Prostate gland (tissue), 2 donors: ENCODE measurements around the gene TNFRSF14. TPM values are rescaled to one million over a fixed set of nuclear protein-coding genes. Genes with fewer than 3 reads are reported as not detected.
A peak's percentile ranks its signal among the peaks of the same experiment; 100 is the strongest.

ENCODE experiments used
- DNase-seq: peaks from one replicate; pipeline ENCODE4 v3.0.0-alpha.2; 2019; ENCODE audit warnings: low spot score
- H3K27ac ChIP-seq, 2 donors: fragments of 200-600 bp; sonication (generic); 2 replicates each; pipeline ENCODE4 v1.5.1; 2017 to 2019
- H3K27me3 ChIP-seq: fragments of 200-600 bp; sonication (generic); replicated peaks from 2 replicates; pipeline ENCODE4 v1.5.1; 2019; ENCODE audit not compliant: insufficient read depth
- H3K36me3 ChIP-seq, 2 donors: fragments of 200-600 bp; sonication (generic); 1 replicate in 1 of 2; 2 replicates in 1 of 2; pipeline versions ENCODE4 v1.5.1 to v1.8.1; 2017 to 2019
- H3K4me1 ChIP-seq: fragments of 200-600 bp; sonication (generic); replicated peaks from 2 replicates; pipeline ENCODE4 v1.5.1; 2019
- H3K4me3 ChIP-seq, 2 donors: fragments of 200-600 bp; sonication (generic); 2 replicates each; pipeline ENCODE4 v1.5.1; 2017 to 2019
- H3K9me3 ChIP-seq: fragments of 200-600 bp; sonication (generic); 2 replicates; pipeline ENCODE4 v1.5.1; 2017
- POLR2A ChIP-seq: fragments of 450-650 bp; IDR thresholded peaks from one replicate; pipeline ENCODE4 v1.6.1; 2016; ENCODE audit warnings: antibody characterized with exemption, mild to moderate bottlenecking
- POLR2AphosphoS5 ChIP-seq: sonication (generic); formaldehyde crosslinking; IDR thresholded peaks from one replicate; pipeline ENCODE4 v1.6.1; 2017; ENCODE audit warnings: antibody characterized with exemption
- WGBS: methylation state at CpG from one replicate; pipeline ENCODE4 v1.1.5; 2018; 5-methylcytosine and 5-hydroxymethylcytosine counted together
- intact Hi-C: fragments of 100-400 bp; cut with DNase I; formaldehyde crosslinking; loops from one replicate; pipeline ENCODE4 v1.14.2; 2022
- total RNA-seq, 2 donors: library from RNA; depleted of rRNA; stranded (reverse); fragments of >200 nt; gene quantifications; one replicate each; pipeline ENCODE4 v1.1.0, GENCODE V29; 2016
- TF ChIP-seq, protein P1 (sequence below), 4 experiments: fragments of 200-600 bp in 2 of 4; fragments of 450-650 bp in 2 of 4; sonication (generic) in 2 of 4; IDR thresholded peaks; 1 replicate in 3 of 4; 2 replicates in 1 of 4; pipeline ENCODE4 v1.5.1; 2016 to 2019; ENCODE audit warnings: antibody characterized with exemption in 4 of 4, mild to moderate bottlenecking in 2 of 4, moderate library complexity in 2 of 4

The TNFRSF14 gene
- total RNA-seq, 2 donors from 2014 or later: 83.3 to 105 TPM

DNA sequence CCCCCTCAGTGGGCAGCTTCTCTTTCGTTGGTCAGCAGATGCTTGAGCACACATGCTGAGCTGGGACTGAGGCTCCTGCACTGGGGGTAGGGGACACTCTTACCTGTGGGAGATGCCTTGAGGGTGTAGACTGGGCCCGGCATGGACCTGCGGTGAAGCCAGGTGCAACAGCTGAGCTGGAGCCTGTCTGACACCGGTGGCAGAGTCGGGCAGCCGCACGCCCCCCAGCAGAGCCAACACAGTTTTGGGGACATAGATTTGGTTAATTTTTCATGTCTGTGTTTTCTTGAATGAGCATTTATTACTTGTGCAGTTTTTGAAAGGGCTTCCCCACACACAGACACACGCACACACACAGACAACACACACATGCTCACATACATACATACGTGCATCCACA is 20.2 kb upstream of the TNFRSF14 start:
- DNase-seq: no peak
- Histone ChIP-seq H3K9me3 (no peaks in the 10 kb centered on the region), H3K4me1 (peaks cover 7% of the 10 kb centered on the region), H3K4me3 (no peak overlapping the region), H3K36me3 (no peaks in the 10 kb centered on the region), H3K27ac (no peak overlapping the region), H3K27me3 (no peaks in the 10 kb centered on the region)
- TF ChIP-seq POLR2AphosphoS5: no peak
- TF ChIP-seq, protein P1, sequence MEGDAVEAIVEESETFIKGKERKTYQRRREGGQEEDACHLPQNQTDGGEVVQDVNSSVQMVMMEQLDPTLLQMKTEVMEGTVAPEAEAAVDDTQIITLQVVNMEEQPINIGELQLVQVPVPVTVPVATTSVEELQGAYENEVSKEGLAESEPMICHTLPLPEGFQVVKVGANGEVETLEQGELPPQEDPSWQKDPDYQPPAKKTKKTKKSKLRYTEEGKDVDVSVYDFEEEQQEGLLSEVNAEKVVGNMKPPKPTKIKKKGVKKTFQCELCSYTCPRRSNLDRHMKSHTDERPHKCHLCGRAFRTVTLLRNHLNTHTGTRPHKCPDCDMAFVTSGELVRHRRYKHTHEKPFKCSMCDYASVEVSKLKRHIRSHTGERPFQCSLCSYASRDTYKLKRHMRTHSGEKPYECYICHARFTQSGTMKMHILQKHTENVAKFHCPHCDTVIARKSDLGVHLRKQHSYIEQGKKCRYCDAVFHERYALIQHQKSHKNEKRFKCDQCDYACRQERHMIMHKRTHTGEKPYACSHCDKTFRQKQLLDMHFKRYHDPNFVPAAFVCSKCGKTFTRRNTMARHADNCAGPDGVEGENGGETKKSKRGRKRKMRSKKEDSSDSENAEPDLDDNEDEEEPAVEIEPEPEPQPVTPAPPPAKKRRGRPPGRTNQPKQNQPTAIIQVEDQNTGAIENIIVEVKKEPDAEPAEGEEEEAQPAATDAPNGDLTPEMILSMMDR (IDR thresholded peaks at IDR 0.05): no peak
- TF ChIP-seq POLR2A: no peak
- WGBS: 84% methylated on average over 9 of the region's 9 CpGs
- intact Hi-C loops: no loop called here

DNA sequence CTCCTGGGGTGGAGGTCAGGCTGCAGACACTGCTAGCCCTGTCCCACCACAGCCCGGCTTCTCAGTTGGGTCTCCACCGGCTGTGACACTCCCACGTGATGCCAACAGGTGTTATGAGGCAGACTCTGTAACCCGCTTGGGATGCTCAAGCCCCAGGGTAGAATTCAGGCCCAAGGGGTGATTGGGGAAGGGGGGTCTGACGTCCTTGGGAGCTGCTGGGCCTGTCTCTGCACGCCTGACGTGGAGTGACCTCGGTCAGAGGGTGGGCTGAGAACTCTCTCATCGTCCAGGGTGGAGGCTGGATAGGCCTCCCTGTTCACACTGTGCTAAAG is 18.4 kb upstream of the TNFRSF14 start:
- intact Hi-C loops: no loop called here
- DNase-seq: no peak
- no peaks in the 10 kb centered on the region for H3K27me3 ChIP-seq

DNA sequence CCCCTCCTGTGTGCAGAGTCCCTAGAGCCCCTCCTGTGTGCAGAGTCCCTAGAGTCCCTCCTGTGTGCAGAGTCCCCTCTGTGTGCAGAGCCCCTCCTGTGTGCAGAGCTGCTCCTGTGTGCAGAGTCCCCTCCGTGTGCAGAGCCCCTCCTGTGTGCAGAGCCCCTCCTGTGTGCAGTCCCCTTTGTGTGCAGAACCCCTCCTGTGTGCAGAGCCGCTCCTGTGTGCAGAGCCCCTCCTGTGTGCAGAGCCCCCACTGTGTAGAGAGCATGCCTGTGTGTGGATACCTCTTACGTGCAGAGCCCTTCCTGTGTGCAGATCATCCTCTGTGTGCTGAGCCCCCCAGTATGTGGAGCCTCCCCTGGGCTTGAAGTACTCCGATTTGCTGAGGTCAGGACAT is 17.8 kb upstream of the TNFRSF14 start:
- WGBS: 93% methylated on average over 4 of the region's 4 CpGs
- H3K4me3 ChIP-seq: no peak overlapping the region
- H3K36me3 ChIP-seq: no peaks in the 10 kb centered on the region
- no peak for DNase-seq
- no peaks in the 10 kb centered on the region for H3K9me3 ChIP-seq
- intact Hi-C loops: no loop called here
- TF ChIP-seq, protein P1 (IDR thresholded peaks at IDR 0.05): no peak
- TF ChIP-seq POLR2A (no peak), POLR2AphosphoS5 (no peak)
- H3K27ac ChIP-seq: no peak overlapping the region
- peaks cover 3% of the 10 kb centered on the region for H3K4me1 ChIP-seq
- H3K27me3 ChIP-seq: no peaks in the 10 kb centered on the region

More for the DNA sequence above, 18.4 kb upstream of the TNFRSF14 start:
- Histone ChIP-seq H3K4me3 (no peak overlapping the region), H3K36me3 (no peaks in the 10 kb centered on the region), H3K4me1 (peaks cover 3% of the 10 kb centered on the region), H3K27ac (no peak overlapping the region), H3K9me3 (no peaks in the 10 kb centered on the region)
- 67% methylated on average over 9 of the region's 9 CpGs for WGBS
- TF ChIP-seq, protein P1 (IDR thresholded peaks at IDR 0.05): no peak
- no peak for TF ChIP-seq POLR2AphosphoS5
- no peak for TF ChIP-seq POLR2A

DNA sequence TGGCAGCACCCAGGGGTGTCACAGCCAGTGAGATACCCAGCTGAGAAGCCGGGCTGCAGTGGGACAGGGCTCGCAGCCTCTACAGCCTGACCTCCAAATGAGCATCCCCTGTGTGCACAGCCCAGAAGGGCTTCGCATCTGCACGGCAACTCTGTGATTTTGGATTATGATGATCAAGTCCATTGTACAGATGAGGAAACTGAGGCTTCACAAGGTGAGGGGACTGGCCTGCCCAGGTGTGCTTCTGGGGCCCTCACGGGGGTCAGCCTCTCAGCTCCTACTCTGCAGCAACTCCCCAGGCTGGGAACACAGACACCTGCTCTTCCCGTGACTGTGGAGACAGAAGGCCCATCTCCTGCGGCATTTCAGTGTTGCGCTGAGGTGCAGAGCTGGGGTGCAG is 17.3 kb upstream of the TNFRSF14 start:
- TF ChIP-seq, protein P1 (IDR thresholded peaks at IDR 0.05): no peak
- TF ChIP-seq POLR2AphosphoS5 (no peak), POLR2A (no peak)
- no peaks in the 10 kb centered on the region for H3K9me3 ChIP-seq
- H3K27ac ChIP-seq: no peak overlapping the region
- intact Hi-C loops: no loop called here
- WGBS: 96% methylated on average over 7 of the region's 8 CpGs
- H3K27me3 ChIP-seq: no peaks in the 10 kb centered on the region
- H3K36me3 ChIP-seq: no peaks in the 10 kb centered on the region
- no peak for DNase-seq
- peaks cover 3% of the 10 kb centered on the region for H3K4me1 ChIP-seq
- H3K4me3 ChIP-seq: no peak overlapping the region

GRCh38 chr1:2539312-2539907 is 16.8 kb upstream of the TNFRSF14 start:
- no peak overlapping the region for H3K27ac ChIP-seq
- H3K9me3 ChIP-seq: no peaks in the 10 kb centered on the region
- no peaks in the 10 kb centered on the region for H3K36me3 ChIP-seq
- intact Hi-C loops: no loop called here
- no peak overlapping the region for H3K4me3 ChIP-seq
- WGBS: 87% methylated on average over 8 of the region's 12 CpGs
- no peak for TF ChIP-seq POLR2A
- TF ChIP-seq, protein P1 (IDR thresholded peaks at IDR 0.05): peak in 1 of 4 experiments; percentile 16
- H3K27me3 ChIP-seq: no peaks in the 10 kb centered on the region
- peaks cover 3% of the 10 kb centered on the region for H3K4me1 ChIP-seq
- DNase-seq: no peak
